Measurements from ENCODE around the gene SHISA7.

GRCh38 chr19:55462722-55463121 is 19.6 kb upstream of the SHISA7 start:
- TF ChIP-seq POLR2AphosphoS5 (IDR thresholded peaks at IDR 0.05; ENCODE audit: low read depth, low read length): no peak
- TF ChIP-seq POLR2A (IDR thresholded peaks at IDR 0.05; ENCODE audit: low read depth, low read length): no peak
- TF ChIP-seq TAF1 (IDR thresholded peaks at IDR 0.05; ENCODE audit: low read depth, low read length): no peak
